ENCODE data around the gene ANKRD28. TPM values are rescaled to one million over a fixed set of nuclear protein-coding genes. Genes with fewer than 3 reads are reported as not detected.
"Not testable (repeated sequence)": the region's sequence is repeated elsewhere in the genome, so short reads cannot be mapped to it uniquely, and the experiment has no call there.

The ANKRD28 gene
- total and polyA plus RNA-seq, 7 donors: 13.4 to 64.5 (median 41.5) TPM

GRCh38 chr3:15822281-15822680 lies 24.5 kb upstream of the ANKRD28 start:
- TF ChIP-seq POLR2AphosphoS5 (IDR thresholded peaks at IDR 0.05): no peak
- TF ChIP-seq, protein P1, sequence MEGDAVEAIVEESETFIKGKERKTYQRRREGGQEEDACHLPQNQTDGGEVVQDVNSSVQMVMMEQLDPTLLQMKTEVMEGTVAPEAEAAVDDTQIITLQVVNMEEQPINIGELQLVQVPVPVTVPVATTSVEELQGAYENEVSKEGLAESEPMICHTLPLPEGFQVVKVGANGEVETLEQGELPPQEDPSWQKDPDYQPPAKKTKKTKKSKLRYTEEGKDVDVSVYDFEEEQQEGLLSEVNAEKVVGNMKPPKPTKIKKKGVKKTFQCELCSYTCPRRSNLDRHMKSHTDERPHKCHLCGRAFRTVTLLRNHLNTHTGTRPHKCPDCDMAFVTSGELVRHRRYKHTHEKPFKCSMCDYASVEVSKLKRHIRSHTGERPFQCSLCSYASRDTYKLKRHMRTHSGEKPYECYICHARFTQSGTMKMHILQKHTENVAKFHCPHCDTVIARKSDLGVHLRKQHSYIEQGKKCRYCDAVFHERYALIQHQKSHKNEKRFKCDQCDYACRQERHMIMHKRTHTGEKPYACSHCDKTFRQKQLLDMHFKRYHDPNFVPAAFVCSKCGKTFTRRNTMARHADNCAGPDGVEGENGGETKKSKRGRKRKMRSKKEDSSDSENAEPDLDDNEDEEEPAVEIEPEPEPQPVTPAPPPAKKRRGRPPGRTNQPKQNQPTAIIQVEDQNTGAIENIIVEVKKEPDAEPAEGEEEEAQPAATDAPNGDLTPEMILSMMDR (IDR thresholded peaks at IDR 0.05): no peak
- TF ChIP-seq EP300 (IDR thresholded peaks at IDR 0.05): no peak
- no peak for TF ChIP-seq POLR2A (IDR thresholded peaks at IDR 0.05)
- H3K27ac ChIP-seq: no peak overlapping the region
- no peak for DNase-seq
- WGBS, 2 donors: 89 to 90% methylated on average over 2 of the region's 2 CpGs
- intact Hi-C loops (cut with DNase I): no loop called here
- H3K4me1 ChIP-seq: peaks cover 0 to 5% (median 0%) of the 10 kb centered on the region in 4 donors
- H3K9me3 ChIP-seq: no peaks in the 10 kb centered on the region
- no peaks in the 10 kb centered on the region for H3K36me3 ChIP-seq
- no peak overlapping the region for H3K4me3 ChIP-seq
- no peaks in the 10 kb centered on the region for H3K27me3 ChIP-seq

DNA sequence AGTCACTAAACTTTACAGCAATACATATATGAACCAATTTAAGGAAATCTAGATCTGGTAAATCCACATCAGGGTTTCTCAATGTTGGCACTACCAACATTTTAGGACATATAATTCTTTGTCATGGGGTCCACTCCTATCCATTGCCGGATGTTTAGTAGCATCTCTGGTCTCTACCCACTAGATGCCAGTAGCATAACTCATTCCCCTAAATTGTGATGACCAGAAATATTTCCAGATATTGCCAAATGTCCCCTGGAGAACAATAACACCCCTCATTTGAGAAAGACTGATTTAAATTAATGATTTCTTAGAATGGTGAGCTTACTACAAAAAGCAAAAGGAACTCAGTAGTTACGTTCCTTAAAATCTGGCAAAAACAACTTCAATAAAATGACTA lies 23.1 kb upstream of the ANKRD28 start:
- H3K36me3 ChIP-seq: no peaks in the 10 kb centered on the region
- no peak overlapping the region for H3K27ac ChIP-seq
- H3K4me1 ChIP-seq: peaks cover 0 to 9% (median 4%) of the 10 kb centered on the region in 4 donors
- no peaks in the 10 kb centered on the region for H3K9me3 ChIP-seq
- TF ChIP-seq, protein P1 (IDR thresholded peaks at IDR 0.05): no peak
- TF ChIP-seq POLR2A (IDR thresholded peaks at IDR 0.05): no peak
- no peak for TF ChIP-seq POLR2AphosphoS5 (IDR thresholded peaks at IDR 0.05)
- TF ChIP-seq EP300 (IDR thresholded peaks at IDR 0.05): no peak
- intact Hi-C loops (cut with DNase I): loop anchor here (2.0 kb wide), 1 partner anchor 358 kb away; no protein-coding TSS in a partner anchor
- no peak for DNase-seq
- WGBS, 2 donors: 91 to 96% methylated on average over 2 of the region's 2 CpGs
- H3K27me3 ChIP-seq: no peaks in the 10 kb centered on the region
- H3K4me3 ChIP-seq: no peak overlapping the region

DNA sequence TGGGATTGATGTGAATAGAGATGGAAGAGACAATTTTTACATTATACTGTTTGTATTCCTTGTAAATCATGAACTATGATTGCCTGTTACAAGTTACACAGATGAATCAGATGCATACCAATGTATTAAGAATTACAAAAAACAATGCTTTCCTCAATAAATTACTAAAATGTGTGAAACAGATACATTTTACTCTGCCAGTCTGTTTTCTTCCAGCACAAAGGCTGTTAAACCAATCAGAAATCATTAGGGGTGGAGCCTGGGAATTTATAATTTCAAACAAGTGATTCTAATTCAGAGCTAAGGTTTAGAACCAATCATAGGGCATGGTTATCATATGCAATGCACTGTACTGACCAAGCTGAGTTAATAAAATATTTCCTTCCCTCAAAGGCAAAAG lies 21.8 kb upstream of the ANKRD28 start:
- intact Hi-C loops (cut with DNase I): loop anchor here (5.0 kb wide), 1 partner anchor 428 kb away; no protein-coding TSS in a partner anchor
- Histone ChIP-seq H3K36me3 (no peaks in the 10 kb centered on the region), H3K27me3 (no peaks in the 10 kb centered on the region), H3K4me1 (peaks cover 0 to 11% (median 9%) of the 10 kb centered on the region in 4 donors), H3K9me3 (no peaks in the 10 kb centered on the region), H3K27ac (no peak overlapping the region), H3K4me3 (no peak overlapping the region)
- DNase-seq: no peak
- no peak for TF ChIP-seq POLR2AphosphoS5 (IDR thresholded peaks at IDR 0.05)
- TF ChIP-seq EP300 (IDR thresholded peaks at IDR 0.05): no peak
- TF ChIP-seq, protein P1 (IDR thresholded peaks at IDR 0.05): no peak
- no peak for TF ChIP-seq POLR2A (IDR thresholded peaks at IDR 0.05)

DNA sequence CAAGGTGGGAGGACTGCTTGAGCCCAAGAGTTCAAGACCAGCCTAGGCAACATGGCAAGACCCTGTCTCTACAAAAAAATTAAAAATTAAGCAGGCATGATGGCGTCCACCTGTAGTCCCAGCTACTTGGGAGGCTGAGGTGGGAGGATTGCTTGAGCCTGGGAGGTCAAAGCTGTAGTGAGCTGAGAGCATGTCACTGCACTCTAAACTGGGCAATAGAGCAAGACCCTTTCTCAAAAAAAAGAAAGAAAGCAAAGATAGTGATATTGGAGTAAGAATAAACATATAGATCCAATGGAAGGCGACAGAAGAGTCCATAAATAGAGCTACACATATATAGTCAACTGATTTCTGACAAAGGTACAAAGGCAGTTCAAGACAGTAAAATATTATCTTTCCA lies 21.3 kb upstream of the ANKRD28 start:
- no peak for TF ChIP-seq EP300 (IDR thresholded peaks at IDR 0.05)
- TF ChIP-seq, protein P1 (IDR thresholded peaks at IDR 0.05): no peak
- no peak for TF ChIP-seq POLR2AphosphoS5 (IDR thresholded peaks at IDR 0.05)
- TF ChIP-seq POLR2A (IDR thresholded peaks at IDR 0.05): no peak
- intact Hi-C loops (cut with DNase I): loop anchor here (5.0 kb wide), 1 partner anchor 428 kb away; no protein-coding TSS in a partner anchor
- Histone ChIP-seq H3K4me1 (peaks cover 0 to 11% (median 9%) of the 10 kb centered on the region in 4 donors), H3K27me3 (no peaks in the 10 kb centered on the region), H3K36me3 (no peaks in the 10 kb centered on the region), H3K4me3 (no peak overlapping the region), H3K9me3 (no peaks in the 10 kb centered on the region), H3K27ac (no peak overlapping the region)
- no peak for DNase-seq
- 96 to 99% methylated on average over 2 of the region's 2 CpGs for WGBS, 2 donors

DNA sequence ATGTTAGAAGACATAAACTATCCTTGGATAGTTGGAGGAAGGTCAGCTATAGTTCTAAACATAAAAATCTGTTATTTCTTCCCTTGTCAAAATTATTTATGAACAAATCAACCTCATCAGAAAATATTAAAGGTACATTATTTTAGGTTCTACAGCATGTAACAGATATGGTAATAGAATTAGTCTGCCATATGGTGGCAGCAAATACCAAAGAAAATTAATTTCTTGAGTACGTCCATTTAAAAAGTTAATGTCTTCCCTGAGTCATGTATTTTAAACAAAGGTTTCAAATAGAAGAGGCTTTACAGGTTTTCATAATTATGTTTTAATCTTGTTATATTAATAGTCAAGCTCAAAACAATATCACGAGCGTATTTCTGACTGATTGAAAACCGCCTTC lies 17.9 kb upstream of the ANKRD28 start:
- H3K4me1 ChIP-seq: peaks cover 0 to 18% (median 15%) of the 10 kb centered on the region in 4 donors
- WGBS, 2 donors: 61 to 63% methylated on average over 4 of the region's 4 CpGs
- H3K9me3 ChIP-seq: no peaks in the 10 kb centered on the region
- no peak overlapping the region for H3K27ac ChIP-seq
- TF ChIP-seq, protein P1 (IDR thresholded peaks at IDR 0.05): peak in 1 of 4 experiments; percentile 45
- TF ChIP-seq POLR2AphosphoS5 (IDR thresholded peaks at IDR 0.05): no peak
- H3K36me3 ChIP-seq: no peaks in the 10 kb centered on the region
- no peak overlapping the region for H3K4me3 ChIP-seq
- H3K27me3 ChIP-seq: no peaks in the 10 kb centered on the region
- no peak for DNase-seq
- intact Hi-C loops (cut with DNase I): loop anchor here (5.0 kb wide), 1 partner anchor 432 kb away; no protein-coding TSS in a partner anchor

DNA sequence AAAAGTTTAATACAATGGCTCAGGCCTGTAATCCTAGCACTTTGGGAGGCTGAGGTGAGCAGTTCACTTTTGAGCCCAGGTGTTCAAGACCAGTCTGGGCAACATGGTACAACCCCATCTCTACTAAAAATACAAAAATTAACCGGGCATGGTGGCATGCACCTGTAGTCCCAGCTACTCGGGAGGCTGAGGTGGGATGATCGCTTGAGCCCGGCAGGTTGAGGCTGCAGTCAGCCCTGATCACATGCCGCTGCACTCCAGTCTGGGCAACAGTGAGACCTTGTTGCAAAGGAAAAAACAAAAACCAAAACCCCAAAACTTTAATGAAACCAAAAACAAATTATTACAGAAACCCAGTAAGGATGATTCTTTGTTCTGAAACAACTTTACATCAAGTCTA lies 15.3 kb upstream of the ANKRD28 start:
- not testable (repeated sequence) for H3K27ac ChIP-seq, DNase-seq, H3K9me3 ChIP-seq, H3K4me3 ChIP-seq, H3K27me3 ChIP-seq, H3K36me3 ChIP-seq
- peaks cover 0 to 25% (median 18%) of the 10 kb centered on the region in 4 donors for H3K4me1 ChIP-seq
- 91 to 92% methylated on average over 5 of the region's 5 CpGs for WGBS, 2 donors
- intact Hi-C loops (cut with DNase I): loop anchor here (1.0 to 5.0 kb wide), 2 partner anchors 183 to 234 kb away; no protein-coding TSS in a partner anchor

All from sigmoid colon (tissue), 7 donors.